Keratinocyte (primary cell): Measurements from ENCODE around the gene MARCHF3. TPM values are rescaled to one million over a fixed set of nuclear protein-coding genes. Genes with fewer than 3 reads are reported as not detected.
"Not testable (repeated sequence)": the region's sequence is repeated elsewhere in the genome, so short reads cannot be mapped to it uniquely, and the experiment has no call there.

ENCODE experiments used
- DNase-seq: peaks from one replicate; pipeline ENCODE4 v3.0.0-alpha.2; 2011; ENCODE audit warnings: low read depth, missing footprints, low spot score
- FAIRE-seq: peaks from 2 replicates; lab custom pipeline; 2011; peaks lifted over from hg19 to GRCh38; lab: Jason Lieb, UNC
- H2AFZ ChIP-seq: 2 replicates; pipeline ENCODE4 v1.6.0; 2012; ENCODE audit warnings: low read length, control low read depth, inconsistent platforms; ENCODE audit not compliant: control insufficient read depth
- H3K27ac ChIP-seq: 2 replicates; pipeline ENCODE4 v1.5.1; 2011; ENCODE audit warnings: low read length; ENCODE audit not compliant: control insufficient read depth, insufficient read depth
- H3K27me3 ChIP-seq: 3 replicates; pipeline ENCODE4 v1.6.0; 2011; ENCODE audit warnings: low read length; ENCODE audit not compliant: control insufficient read depth, insufficient read depth; ENCODE audit errors: extremely low read depth
- H3K36me3 ChIP-seq, 2 experiments: 2 replicates in 1 of 2; 3 replicates in 1 of 2; pipeline ENCODE4 v1.5.1; 2011; ENCODE audit warnings: low read length in 2 of 2, mild to moderate bottlenecking in 1 of 2; ENCODE audit not compliant: control insufficient read depth in 2 of 2, insufficient read depth in 2 of 2; ENCODE audit errors: extremely low read depth in 1 of 2
- H3K4me1 ChIP-seq: 3 replicates; pipeline ENCODE4 v1.5.1; 2011; ENCODE audit warnings: low read length; ENCODE audit not compliant: control insufficient read depth, insufficient read depth; ENCODE audit errors: extremely low read depth
- H3K4me2 ChIP-seq: 3 replicates; pipeline ENCODE4 v1.6.0; 2011; ENCODE audit warnings: low read depth, low read length; ENCODE audit not compliant: control insufficient read depth, insufficient read depth; ENCODE audit errors: extremely low read depth
- H3K4me3 ChIP-seq, 3 experiments: fragments of 200-600 bp in 1 of 3; sonication (generic) in 1 of 3; 2 replicates in 2 of 3; 3 replicates in 1 of 3; pipeline ENCODE4 v1.5.1; 2011 to 2016; ENCODE audit warnings: low read length in 3 of 3, mild to moderate bottlenecking in 3 of 3, control low read depth in 2 of 3, inconsistent platforms in 1 of 3, low read depth in 1 of 3, mixed read lengths in 1 of 3, mixed run types in 1 of 3, moderate library complexity in 1 of 3; ENCODE audit not compliant: control insufficient read depth in 2 of 3, insufficient read depth in 2 of 3; ENCODE audit errors: extremely low read depth in 1 of 3
- H3K79me2 ChIP-seq: 2 replicates; pipeline ENCODE4 v1.6.0; 2012; ENCODE audit warnings: low read length; ENCODE audit not compliant: control insufficient read depth, insufficient read depth
- H3K9ac ChIP-seq: 3 replicates; pipeline ENCODE4 v1.6.0; 2011; ENCODE audit warnings: low read length; ENCODE audit not compliant: control insufficient read depth, insufficient read depth; ENCODE audit errors: extremely low read depth
- H3K9me1 ChIP-seq: 3 replicates; pipeline ENCODE4 v1.6.0; 2011; ENCODE audit warnings: low read length; ENCODE audit not compliant: control insufficient read depth, insufficient read depth; ENCODE audit errors: extremely low read depth
- H3K9me3 ChIP-seq: 2 replicates; pipeline ENCODE4 v1.5.1; 2012; ENCODE audit warnings: low read depth, low read length; ENCODE audit not compliant: control insufficient read depth
- H4K20me1 ChIP-seq: 3 replicates; pipeline ENCODE4 v1.6.0; 2011; ENCODE audit warnings: low read length; ENCODE audit not compliant: control insufficient read depth, insufficient read depth; ENCODE audit errors: extremely low read depth
- CTCF ChIP-seq, 3 experiments: IDR thresholded peaks in 1 of 3; conservative IDR thresholded peaks in 1 of 3; optimal IDR thresholded peaks in 1 of 3; 2 replicates in 2 of 3; 3 replicates in 1 of 3; pipeline versions ENCODE3 to v1.5.1; 2011; ENCODE audit warnings: low read length in 3 of 3, mild to moderate bottlenecking in 3 of 3, moderate library complexity in 2 of 3, control low read depth in 1 of 3, inconsistent platforms in 1 of 3; ENCODE audit not compliant: insufficient read depth in 2 of 3; ENCODE audit errors: extremely low read depth in 1 of 3
- EZH2 ChIP-seq: IDR thresholded peaks from one replicate; pipeline ENCODE4 v1.6.1; 2012; ENCODE audit warnings: inconsistent platforms, mild to moderate bottlenecking, low read length, moderate library complexity
- dilution Hi-C: fragments of 300-500 bp; cut with MboI; formaldehyde crosslinking; loops from one replicate; pipeline ENCODE4 v1.7.0; 2020; ENCODE audit warnings: low sequenced_read_pairs; ENCODE audit not compliant: extremely low pct_ligation_motif_present
- polyA plus RNA-seq, 5 experiments: library from polyadenylated mRNA; depleted of rRNA in 3 of 5; stranded (reverse) in 3 of 5; stranded (forward) in 1 of 5; unstranded in 1 of 5; fragments of >200 nt; gene quantifications; 1 replicate in 1 of 5; 2 replicates in 3 of 5; 3 replicates in 1 of 5; pipeline versions ENCODE4 v1.2.1 to v1.2.3, GENCODE V29; 2011 to 2012; ENCODE audit warnings: missing spikeins in 2 of 5, low read depth in 1 of 5, low replicate concordance in 1 of 5

The MARCHF3 gene
- polyA plus RNA-seq, 1 donor (not counting 4 experiments of a cell fraction or from before 2014, with no cell fraction given), result 0.45 TPM

DNA sequence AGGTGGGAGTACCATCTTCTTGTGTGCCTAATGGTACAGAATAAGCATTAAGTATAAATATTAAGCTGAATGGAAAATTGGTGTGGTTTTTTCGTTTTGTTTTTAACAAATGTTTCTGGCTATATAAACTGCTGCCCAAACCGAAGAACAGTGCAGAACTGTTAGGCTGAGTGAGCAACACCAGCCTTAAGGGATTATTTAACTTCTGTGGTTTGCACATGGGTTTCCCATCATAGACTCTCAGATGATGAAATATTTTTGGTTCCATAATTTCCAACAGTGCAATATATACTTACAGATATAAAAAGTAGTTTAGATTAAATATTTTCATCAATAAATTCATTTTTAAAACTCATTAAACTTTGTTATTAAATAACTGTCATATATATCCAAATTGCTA, 26.5 kb upstream of the MARCHF3 start:
- H3K36me3 ChIP-seq, result peaks cover 5 to 8% of the 10 kb centered on the region in 2 experiments
- no peaks in the 10 kb centered on the region for H4K20me1 ChIP-seq
- no peaks in the 10 kb centered on the region for H3K79me2 ChIP-seq
- dilution Hi-C loops, result no loop called here
- H3K4me1 ChIP-seq, result no peaks in the 10 kb centered on the region
- no peaks in the 10 kb centered on the region for H3K27me3 ChIP-seq
- no peak overlapping the region for H3K4me2 ChIP-seq
- H3K9me1 ChIP-seq, result no peaks in the 10 kb centered on the region
- H3K27ac ChIP-seq, result no peak overlapping the region
- DNase-seq, result no peak
- no peaks in the 10 kb centered on the region for H3K9me3 ChIP-seq
- no peak overlapping the region for H2AFZ ChIP-seq
- H3K4me3 ChIP-seq, result no peak overlapping the region
- no peak overlapping the region for H3K9ac ChIP-seq
- FAIRE-seq, result no peak
- no peak for TF ChIP-seq CTCF (optimal IDR thresholded peaks at IDR 0.05 in 1 of 3, IDR thresholded peaks at IDR 0.05 in 1 of 3, conservative IDR thresholded peaks at IDR 0.05 in 1 of 3; ENCODE audit: extremely low read depth in 1 of 3, insufficient read depth in 2 of 3, low read length in 3 of 3)
- no peak for TF ChIP-seq EZH2

DNA sequence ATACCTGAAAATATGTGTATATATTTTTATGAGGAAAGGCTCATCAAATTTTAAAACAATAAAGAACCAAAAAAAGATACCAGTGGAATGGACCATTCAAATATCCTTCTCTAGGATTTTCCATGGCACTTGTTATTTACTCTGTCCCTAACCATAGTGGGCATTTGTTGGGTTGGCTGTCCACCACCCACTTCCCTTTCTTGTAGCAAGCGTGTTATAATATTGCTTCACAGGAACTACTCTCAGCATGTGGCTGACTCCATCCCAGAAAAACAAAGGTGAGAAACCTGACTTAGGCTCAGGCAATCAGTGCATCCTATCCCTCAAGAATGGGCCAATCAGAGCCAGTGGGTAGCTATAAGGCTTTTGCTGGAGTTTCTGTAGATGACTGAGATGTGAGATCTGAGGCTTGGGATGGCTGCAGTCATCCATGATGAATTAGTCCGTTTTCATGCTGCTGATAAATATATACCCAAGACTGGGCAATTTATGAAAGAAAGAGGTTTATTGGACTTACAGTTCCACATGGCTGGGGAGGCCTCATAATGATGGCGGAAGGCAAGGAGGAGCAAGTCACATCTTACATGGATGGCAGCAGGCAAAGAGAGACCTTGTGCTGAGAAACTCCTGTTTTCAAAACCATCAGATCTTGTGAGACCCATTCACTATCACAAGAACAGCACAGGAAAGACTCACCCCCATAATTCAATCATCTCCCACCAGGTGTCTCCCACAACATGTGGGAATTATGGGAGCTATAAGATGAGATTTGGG, 25.7 kb upstream of the MARCHF3 start:
- Histone ChIP-seq H4K20me1 (no peaks in the 10 kb centered on the region), H3K9me3 (no peaks in the 10 kb centered on the region), H3K27me3 (no peaks in the 10 kb centered on the region), H3K4me2 (no peak overlapping the region), H2AFZ (no peak overlapping the region), H3K4me1 (no peaks in the 10 kb centered on the region), H3K27ac (no peak overlapping the region), H3K9ac (no peak overlapping the region), H3K4me3 (no peak overlapping the region), H3K36me3 (peaks cover 5 to 8% of the 10 kb centered on the region in 2 experiments), H3K9me1 (no peaks in the 10 kb centered on the region), H3K79me2 (no peaks in the 10 kb centered on the region)
- FAIRE-seq (no peak), DNase-seq (no peak)
- TF ChIP-seq EZH2 (no peak), CTCF (optimal IDR thresholded peaks at IDR 0.05 in 1 of 3, IDR thresholded peaks at IDR 0.05 in 1 of 3, conservative IDR thresholded peaks at IDR 0.05 in 1 of 3; ENCODE audit: extremely low read depth in 1 of 3, insufficient read depth in 2 of 3, low read length in 3 of 3) (no peak)
- dilution Hi-C loops, result no loop called here

DNA sequence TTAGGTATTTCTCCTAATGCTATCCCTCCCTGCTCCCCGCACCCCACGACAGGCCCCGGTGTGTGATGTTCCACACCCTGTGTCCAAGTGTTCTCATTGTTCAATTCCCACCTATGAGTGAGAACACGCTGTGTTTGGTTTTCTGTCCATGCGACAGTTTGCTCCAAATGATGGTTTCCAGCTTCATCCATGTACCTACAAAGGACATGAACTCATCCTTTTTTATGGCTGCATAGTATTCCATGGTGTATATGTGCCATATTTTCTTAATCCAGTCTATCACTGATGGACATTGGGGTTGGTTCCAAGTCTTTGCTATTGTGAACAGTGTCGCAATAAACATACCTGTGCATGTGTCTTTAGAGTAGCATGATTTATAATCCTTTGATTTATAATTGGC, 23.2 kb upstream of the MARCHF3 start:
- dilution Hi-C loops, DNase-seq, H3K4me3 ChIP-seq, H3K9me1 ChIP-seq, H3K9ac ChIP-seq, H3K4me2 ChIP-seq, H3K27me3 ChIP-seq, H3K4me1 ChIP-seq, H3K27ac ChIP-seq, H3K9me3 ChIP-seq, H2AFZ ChIP-seq, H4K20me1 ChIP-seq, FAIRE-seq, H3K79me2 ChIP-seq, H3K36me3 ChIP-seq: not testable (repeated sequence)
